Fibroblast of peridontal ligament (primary cell): ENCODE data around the gene AKR1D1.
"Not testable (repeated sequence)": the region's sequence is repeated elsewhere in the genome, so short reads cannot be mapped to it uniquely, and the experiment has no call there.

ENCODE experiments used
- DNase-seq: peaks from one replicate; pipeline ENCODE4 v3.0.0-alpha.2; 2010; ENCODE audit errors: extremely low read depth

AKR1D1 gene

DNA sequence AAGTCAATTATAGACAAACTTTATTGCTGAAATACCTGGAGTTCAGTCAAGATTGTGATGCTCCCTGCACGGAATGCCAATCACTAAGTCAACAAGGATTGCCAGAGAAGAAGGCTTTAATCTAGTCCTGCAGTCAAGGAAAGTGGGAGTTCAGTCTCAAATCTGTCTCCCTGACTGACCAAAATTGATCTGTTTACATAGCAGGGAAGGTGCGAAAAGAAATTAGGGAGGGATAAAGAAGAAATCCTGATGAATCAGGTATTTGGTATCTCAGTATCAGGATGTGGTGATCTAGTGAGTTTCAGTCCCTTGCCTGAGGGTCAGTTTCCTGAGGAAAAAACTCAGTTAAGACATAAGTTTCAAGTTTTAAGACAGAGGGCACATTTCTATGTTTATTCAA is 2.1 kb upstream of the AKR1D1 start:
- DNase-seq, result no peak

DNA sequence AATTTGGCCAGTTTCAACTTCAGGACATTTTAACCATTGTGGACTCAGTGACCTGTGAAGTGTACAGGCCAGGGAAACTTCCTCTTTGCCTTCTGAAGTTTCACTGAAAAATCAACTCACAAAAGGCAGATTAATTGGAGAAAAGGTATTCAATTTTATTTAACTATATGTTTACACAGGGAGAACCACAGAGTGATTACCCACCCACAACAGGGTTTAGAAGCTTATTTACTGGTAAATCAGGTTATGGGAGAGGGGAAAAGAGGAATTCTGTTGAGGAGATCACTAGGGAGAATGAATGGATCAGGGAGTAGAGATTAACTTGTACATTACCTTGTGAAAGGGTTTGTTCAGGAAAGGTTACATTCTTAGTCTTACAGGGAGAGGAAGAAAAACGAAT is 1.7 kb upstream of the AKR1D1 start:
- no peak for DNase-seq

DNA sequence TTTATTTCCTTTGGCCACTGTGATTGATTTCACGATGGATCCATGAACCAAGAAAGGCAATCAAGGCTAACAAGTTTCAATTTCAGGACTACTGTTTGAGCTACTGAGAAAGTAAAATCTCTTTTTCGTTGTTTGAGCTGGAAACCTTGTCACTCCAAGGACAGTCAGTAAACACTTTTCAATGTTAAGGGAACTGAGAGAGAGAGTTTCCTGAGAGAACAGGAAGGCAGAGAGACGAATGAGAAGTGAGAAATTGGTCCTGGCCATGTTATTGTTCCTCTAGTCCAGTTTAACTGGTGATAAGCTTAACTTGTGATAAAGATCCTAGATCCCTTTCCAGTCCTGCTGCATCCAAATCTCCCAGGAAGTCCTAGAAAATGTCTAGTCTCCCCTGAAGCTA is 909 bp upstream of the AKR1D1 start:
- no peak for DNase-seq

DNA sequence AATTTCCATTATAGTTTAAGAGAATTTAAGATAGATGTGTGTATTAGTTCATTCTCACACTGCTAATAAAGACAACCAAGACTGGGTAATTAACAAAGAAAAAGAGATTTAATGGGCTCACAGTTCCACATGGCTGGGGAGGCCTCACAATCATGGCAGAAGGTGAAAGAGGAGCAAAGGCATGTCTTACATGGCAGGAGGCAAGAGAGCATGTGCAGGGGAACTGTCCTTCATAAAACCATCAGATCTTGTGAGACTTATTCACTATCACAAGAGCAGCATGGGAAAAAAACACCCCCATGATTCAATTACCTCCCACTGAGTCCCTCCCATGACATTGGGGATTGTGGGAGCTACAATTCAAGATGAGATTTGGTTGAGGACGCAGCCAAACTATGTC is 473 bp upstream of the AKR1D1 start:
- DNase-seq, result not testable (repeated sequence)

DNA sequence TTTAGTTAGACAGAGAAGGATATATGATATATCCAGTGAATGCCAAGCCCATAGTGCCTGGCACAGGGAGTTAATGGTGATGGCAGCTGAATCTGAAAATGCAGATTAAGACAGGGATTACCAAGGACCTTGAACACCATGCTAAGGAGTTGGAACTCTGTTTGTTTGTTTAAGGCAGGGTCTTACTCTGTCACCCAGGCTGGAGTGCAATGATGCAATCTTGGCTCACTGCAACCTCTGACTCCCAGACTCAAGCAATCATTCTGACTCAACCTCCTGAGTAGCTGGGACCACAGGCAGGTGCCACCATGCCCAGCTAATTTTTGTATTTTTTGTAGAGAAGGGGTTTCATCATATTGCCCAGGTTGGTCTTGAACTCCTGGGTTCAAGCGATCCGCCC is 1.6 kb downstream of the AKR1D1 start:
- no peak for DNase-seq

DNA sequence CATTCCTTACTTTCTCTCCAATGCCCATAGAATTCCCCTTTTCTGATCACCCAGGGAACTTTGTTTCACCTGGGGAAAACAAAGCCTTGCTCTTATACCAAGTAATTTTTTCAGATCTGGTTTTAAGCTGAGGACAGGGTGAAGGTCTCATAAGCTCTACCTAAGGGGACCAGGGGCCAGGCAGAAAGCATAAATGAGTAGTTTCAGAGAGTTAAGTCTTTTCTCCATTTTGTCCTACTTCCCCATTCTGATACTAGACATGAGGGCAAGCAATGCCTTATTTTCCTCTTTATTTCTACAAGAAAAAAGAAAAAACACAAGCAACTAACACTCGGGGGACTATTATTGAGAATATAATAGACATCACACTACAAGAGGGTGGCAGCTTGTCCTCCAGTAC is 2.9 kb downstream of the AKR1D1 start:
- no peak for DNase-seq

DNA sequence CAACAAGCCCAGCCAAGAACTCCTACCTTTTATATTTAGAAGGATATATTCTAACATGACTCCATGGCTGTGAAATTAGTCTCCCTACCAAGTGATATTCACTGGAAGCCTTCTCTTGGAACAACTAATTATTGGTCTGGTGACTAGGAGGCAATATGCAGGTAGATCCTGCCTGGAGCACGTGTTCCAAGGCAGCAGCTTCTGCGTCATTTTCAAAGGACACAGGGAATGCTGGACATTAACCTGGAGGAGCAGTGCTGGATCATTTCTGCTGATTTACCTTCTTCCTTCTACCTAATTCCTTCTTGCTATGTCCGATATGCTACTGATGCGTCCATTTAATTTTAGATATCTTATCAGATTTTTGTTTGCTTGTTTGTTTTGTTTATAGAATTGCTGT is 5.6 kb downstream of the AKR1D1 start:
- no peak for DNase-seq

DNA sequence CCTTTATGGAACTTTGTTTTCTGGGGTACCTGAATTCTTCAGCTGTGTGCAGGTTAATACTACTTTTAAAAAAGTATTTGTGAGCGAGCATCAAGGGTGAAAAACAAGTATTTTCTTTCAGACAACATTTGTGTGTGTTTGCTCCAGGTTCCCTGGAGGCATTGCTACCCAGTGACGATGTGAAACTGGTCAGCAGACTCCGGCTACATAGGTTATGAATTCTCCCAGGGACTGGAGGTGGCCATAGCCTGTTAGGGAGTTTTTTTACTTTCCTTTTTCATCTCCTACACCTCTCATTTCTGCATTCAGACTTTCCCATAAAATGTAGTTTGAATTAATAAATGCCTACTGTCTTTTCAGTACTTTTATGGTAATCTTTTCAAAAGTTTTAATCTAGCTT is 7.6 kb downstream of the AKR1D1 start:
- DNase-seq, result no peak

DNA sequence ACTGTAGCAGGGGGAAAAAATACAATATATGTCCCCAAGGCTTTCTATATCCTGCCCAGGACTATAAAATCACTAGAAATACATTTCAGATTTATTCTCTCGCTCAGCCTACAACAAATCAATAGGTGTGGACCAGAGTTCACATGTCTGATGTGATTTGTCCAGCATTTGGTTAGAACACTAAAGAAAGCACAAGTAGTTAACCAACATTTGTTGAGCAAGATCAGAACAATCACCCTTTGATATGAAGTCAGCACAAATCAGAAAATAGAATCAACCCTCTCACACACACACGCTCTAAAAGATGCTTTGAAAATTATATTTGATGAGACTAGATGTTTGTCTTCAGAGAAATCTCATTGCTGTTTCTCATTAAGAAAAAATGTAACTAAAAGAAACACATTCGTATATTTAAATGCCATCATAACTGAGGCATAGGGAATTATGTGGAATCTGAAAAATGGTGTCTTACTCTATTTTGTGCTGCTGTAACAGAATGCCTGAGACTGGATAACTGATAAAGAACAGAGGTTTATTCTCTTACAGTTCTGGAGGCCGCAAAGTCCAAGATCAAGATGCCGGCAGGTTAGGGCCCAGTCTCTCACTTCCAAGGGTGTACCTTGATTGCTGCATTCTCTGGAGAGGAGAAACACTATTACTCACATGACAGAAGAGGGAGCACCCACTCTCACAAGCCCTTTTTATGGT is 10.5 kb downstream of the AKR1D1 start:
- DNase-seq, result no peak

DNA sequence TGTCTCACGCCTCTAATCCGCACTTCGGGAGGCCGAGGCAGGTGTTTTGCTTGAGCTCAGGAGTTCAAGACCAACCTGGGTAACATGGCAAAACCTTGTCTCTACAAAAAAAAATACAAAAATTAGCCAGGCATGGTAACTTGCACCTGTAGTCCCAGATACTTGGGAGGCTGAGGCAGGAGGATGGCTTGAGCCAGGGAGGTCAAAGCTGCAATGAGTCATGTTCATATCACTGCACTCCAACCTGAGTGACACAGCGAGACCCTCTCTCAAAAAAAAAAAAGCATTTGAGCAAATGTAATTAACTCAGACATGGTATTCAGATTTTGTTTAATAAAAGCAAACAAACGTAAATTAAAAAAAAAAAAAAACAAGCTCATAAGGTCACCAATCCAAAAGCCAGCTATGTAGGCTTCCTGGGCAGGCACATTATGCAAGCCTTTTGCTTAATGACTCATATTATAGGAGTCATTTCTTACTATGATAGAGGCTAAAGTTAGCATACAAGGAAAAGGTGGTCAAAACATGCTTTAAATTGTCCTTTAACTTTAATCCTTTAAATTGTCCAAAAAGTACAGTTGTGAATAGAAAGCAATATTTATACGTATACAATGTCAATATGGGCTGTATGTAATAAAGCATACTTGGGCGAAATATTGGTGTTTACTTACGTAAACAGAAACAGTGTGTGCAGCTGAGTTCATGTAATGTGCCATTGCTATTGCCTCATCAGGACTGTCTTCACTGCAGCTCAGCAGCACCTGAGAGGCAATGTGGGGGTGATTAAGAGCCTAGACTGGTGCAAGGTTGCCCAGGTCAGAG is 13.0 kb downstream of the AKR1D1 start:
- DNase-seq, result no peak

DNA sequence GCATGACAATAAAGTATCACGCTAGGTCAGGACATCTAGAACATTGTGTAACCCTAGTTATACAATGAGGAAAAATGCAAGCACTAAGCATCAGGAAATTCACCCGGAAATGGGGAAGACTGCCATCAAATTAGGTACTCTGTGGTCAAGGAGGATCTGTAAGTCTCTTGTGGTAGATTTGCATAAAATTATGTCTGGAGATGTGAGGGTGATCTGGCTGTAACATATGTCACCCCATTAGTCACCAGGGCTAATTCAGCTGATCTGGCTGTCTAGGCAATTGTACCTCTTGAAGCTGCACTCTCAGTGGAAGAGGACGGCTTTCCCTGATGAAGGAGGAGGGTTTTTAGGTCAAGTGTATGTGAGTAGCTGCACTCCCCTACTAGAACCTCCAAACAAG is 14.8 kb downstream of the AKR1D1 start:
- DNase-seq, result no peak

DNA sequence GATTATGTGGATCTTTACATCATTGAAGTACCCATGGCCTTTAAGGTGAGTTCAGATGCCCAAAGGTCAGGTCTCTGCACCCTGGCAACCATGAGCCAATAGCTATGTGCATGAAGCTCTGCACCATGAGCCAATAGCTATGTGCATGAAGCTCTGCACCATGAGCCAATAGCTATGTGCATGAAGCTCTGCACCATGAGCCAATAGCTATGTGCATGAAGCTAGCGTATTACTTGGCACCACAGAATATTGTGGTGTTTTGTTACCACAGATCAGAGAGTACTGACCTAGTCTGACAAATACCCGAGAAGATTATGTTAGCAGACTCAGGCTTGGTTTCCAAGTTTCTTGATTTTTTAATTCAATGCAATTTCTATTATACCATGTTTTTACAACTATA is 15.6 kb downstream of the AKR1D1 start:
- DNase-seq, result not testable (repeated sequence)

DNA sequence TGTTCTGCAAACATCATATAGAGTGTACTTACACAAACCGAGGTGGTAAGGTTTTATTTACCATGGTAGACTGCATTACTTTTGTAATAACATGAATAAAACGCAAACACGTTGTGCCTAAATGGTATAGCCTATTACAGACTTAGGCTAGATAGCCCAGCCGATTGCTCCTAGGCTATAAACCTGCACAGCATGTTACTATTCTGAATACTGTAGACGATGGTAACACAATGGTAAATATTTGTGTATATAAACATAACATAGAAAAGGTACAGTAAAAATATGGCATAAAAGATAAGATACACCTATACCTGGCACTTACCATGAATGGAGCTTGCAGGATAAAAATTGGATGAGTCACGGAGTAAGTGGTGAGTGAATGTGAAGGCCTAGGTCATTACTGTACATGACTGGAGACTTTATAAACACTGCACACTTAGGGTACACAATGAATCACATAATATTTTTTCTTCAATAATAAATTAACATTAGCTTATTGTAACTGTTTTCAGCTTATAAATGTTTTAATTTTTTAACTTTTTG is 16.3 kb downstream of the AKR1D1 start:
- DNase-seq, result no peak

DNA sequence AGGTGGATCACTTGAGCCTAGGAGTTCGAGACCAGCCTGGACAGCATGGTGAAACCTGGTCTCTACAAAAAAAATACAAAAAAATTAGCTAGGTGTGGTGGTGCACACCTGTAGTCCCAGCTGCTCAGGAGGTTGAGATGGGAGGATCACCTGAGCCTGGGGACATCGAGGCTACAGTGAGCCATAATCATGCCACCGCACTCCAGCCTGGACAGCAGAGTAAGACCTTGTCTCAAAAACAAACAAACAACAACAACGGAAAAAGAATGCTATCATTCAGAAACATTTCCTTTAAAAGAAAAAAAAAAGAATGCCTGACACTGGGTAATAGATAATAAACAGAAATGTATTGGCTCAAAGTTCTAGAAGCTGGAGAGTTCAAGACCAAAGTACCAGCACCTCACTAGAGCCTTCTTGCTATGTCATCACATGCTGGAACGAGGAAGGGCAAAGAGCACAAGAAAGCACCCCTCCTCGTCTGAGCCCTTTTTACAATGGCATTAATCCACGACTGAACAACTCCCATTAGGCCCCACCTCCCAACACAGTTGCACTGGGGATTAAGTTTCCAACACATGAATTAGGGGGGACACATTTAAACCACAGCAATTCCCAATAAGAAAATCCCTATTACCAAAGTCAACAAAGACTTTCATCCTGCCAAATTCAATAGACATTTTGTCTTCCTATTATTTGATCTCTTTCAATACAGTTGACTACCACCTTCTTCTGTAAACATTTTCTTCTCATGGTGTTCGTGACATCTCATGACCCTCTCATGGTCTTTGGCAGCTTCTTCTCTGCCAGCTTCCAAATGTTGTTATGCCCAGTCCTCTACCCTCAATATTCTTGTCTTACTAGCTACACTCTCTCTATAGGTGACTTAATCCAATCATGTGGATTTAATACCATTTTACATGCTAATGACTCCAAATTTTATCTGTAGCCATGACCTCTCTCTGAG is 20.0 kb downstream of the AKR1D1 start:
- no peak for DNase-seq

DNA sequence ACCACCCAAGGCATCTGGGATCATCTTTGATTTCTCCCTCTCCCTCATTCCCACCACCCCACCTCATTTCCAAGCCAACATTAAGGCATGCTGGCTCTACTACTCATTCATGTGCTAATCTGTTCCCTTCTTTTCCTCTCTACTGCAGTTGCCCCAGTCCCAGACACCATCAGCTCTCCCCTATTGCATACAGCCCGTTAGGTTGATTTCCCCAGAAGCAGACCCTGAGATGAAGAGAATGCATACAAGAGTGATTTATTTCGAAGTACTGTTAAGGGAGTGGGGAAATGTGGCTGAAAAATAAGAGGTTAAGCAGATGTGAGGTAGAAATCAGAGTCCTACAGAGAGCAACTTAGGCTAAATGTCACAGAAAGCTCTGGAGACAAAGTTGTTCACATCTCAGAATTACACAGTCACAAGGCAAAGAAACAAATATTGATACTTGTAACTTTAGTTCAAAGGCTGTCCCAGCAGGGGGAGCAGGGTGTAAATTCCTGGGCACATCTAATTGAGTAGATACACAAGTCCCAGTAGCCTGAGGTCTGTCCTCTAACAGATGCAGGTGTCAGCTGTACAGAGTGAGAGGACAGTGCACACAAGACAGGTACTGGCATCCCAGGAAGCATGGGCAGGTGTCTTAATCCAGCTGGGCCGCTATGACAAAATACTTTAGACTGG is 20.9 kb downstream of the AKR1D1 start:
- peak; percentile 9 for DNase-seq

DNA sequence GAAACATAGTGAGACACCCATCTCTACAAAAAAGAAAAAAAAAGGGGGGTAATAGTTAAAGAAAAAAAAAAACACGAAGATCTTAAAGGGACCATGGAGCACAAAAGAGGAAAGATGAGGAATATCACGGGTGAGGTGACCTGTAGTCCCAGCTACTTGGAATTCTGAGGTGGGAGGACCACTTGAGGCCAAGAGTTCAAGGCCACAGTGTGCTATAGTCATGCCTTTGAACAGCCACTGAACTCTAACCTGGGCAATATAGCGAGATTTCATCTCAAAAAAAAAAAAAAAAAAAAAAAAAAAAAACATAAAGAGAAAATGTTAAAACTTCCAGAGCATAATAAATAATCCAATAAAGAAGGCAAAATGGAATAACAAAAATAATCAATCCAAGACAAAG is 23.6 kb downstream of the AKR1D1 start:
- DNase-seq, result no peak

DNA sequence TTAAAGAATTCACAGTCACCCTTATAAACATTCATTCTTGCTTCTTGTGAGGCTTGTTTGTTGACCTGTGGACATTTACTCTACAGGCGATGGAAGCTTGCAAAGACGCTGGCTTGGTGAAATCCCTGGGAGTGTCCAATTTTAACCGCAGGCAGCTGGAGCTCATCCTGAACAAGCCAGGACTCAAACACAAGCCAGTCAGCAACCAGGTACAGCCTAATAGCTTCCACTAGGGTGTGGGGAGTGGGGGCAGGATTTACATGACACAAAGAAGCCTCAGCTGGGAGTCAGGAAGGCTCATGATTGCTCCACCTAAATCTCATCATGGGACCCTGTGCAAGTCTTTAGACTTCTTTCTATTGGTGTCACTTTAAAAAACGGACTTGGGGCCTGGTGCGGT is 29.0 kb downstream of the AKR1D1 start:
- no peak for DNase-seq

DNA sequence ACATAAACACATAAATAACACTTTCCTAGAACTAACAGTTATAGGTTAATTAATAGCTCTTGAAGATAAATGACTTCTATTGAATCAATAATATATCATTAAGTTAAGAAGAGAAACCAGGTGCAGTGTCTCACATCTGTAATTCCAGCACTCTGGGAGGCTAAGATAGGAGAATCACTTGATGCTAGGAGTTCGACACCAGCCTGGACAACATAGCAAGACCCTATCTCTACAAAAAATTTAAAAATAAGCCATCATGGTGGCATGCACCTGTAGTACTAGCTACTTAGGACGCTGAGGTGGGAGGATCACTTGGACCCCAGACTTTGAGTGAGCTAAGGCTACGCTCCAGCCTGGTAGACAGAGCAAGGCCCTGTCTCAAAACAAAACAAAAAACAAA is 38.8 kb downstream of the AKR1D1 start:
- no peak for DNase-seq

DNA sequence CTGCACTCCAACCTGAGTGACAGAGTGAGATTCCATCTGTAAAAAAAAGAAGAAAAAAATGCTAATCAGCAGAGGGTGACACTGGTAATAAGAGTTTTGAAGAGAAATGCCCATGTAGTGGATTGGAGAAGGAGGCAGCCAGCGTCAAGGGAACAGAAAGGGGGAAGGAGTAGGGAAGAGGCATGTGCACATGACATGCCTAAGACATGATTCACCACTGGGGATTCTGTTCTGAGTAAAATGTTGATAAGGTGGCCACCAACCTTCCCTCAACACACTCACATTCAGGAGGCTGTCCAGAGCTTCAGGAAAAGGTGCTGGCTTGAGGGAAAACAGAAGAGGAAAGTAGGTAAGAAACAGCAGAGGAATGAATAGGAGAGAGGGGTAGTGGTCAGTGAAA is 39.9 kb downstream of the AKR1D1 start:
- peak; percentile 4 for DNase-seq

DNA sequence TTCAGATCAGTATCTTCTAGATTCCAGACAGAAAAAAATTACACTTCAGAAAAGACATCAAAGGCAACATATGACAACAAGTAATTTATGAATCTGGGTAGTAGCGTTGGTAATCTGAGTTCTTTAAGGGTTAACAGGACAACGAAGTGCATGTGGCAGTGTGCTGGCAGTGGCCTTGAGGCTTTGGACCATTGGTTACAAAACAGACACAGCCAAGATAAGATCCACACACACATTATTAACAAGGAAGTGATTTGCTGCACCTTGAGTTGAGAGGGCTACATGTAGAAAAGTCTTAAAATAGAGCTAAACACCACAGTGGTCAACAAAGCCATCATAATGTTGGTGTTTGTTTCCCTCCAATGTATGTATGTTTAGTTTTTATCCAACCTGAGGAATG is 40.6 kb downstream of the AKR1D1 start:
- no peak for DNase-seq

DNA sequence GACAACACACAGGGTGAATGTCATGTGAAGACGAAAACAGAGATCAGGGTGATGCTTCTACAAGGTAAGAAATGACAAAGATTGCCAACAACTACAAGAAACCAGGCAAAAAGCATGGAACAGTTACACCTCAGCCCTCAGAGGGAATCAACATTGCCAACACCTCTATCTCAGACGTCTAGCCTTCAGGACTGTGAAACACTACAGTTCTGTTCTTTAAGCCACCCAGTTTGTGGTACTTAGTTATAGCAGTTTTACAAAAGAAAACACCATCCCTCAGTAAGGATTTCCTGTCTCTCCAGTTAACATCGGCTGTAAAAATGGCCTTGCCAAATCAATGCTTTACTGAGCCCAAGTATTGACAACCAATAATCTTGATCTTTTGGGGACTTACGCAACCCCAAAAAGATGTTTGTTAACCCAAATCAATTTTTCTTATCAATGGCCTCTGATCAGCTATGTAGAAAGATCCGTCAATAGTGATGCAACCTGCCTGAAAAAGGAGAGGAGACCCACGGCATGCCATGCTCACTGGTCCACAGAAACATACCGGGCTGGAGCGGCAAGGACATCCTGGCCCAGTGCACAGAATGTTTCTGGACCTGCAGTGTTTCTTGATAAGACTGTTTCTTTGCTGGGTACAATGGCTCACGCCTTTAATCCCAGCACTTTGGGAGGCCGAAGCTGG is 44.0 kb downstream of the AKR1D1 start:
- no peak for DNase-seq
